ENCODE measurements around the gene HECW1.
A peak's percentile ranks its signal among the peaks of the same experiment; 100 is the strongest.

The HECW1 gene

GRCh38 chr7:43303740-43304241 is 191.3 kb downstream of the HECW1 start:
- H3K4me3 Mint-ChIP-seq = no peak overlapping the region
- peaks cover 33% of the 10 kb centered on the region for H3K4me1 Mint-ChIP-seq (ENCODE audit: low read depth)
- H3K9me3 Mint-ChIP-seq = no peaks in the 10 kb centered on the region
- peaks cover 28% of the 10 kb centered on the region for H3K27me3 Mint-ChIP-seq
- H3K27ac Mint-ChIP-seq = peak overlapping the region; percentile 29
- H3K36me3 Mint-ChIP-seq (ENCODE audit: low read depth) = no peaks in the 10 kb centered on the region

DNA sequence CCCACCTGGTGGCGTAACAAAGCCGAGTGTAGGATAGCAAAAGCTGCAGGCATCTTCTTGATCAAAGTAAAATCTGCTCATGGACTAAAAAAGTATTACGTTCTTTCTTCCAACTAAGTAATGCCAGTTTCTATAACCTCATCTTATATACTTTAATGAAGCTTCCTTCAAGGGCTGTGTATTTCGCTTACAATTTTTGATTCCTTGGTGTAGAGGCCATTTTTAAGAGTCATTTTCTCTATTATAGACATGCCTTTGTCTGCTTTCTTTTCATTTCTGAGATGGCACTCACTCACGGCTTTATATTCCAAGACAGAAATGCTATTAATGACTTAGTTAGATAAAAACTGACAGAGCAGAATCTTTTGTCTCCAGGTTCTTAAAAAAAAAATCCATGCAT is 194.0 kb downstream of the HECW1 start:
- Mint-ChIP-seq H3K4me3 (no peak overlapping the region), H3K4me1 (ENCODE audit: low read depth) (peaks cover 33% of the 10 kb centered on the region), H3K27me3 (peaks cover 8% of the 10 kb centered on the region), H3K36me3 (ENCODE audit: low read depth) (no peaks in the 10 kb centered on the region), H3K27ac (no peak overlapping the region), H3K9me3 (no peaks in the 10 kb centered on the region)

GRCh38 chr7:43307522-43307921 is 195.1 kb downstream of the HECW1 start:
- H3K4me1 Mint-ChIP-seq (ENCODE audit: low read depth) = peaks cover 26% of the 10 kb centered on the region
- H3K36me3 Mint-ChIP-seq (ENCODE audit: low read depth) = no peaks in the 10 kb centered on the region
- H3K4me3 Mint-ChIP-seq = no peak overlapping the region
- H3K27me3 Mint-ChIP-seq = peaks cover 7% of the 10 kb centered on the region
- H3K27ac Mint-ChIP-seq = no peak overlapping the region
- H3K9me3 Mint-ChIP-seq = no peaks in the 10 kb centered on the region

DNA sequence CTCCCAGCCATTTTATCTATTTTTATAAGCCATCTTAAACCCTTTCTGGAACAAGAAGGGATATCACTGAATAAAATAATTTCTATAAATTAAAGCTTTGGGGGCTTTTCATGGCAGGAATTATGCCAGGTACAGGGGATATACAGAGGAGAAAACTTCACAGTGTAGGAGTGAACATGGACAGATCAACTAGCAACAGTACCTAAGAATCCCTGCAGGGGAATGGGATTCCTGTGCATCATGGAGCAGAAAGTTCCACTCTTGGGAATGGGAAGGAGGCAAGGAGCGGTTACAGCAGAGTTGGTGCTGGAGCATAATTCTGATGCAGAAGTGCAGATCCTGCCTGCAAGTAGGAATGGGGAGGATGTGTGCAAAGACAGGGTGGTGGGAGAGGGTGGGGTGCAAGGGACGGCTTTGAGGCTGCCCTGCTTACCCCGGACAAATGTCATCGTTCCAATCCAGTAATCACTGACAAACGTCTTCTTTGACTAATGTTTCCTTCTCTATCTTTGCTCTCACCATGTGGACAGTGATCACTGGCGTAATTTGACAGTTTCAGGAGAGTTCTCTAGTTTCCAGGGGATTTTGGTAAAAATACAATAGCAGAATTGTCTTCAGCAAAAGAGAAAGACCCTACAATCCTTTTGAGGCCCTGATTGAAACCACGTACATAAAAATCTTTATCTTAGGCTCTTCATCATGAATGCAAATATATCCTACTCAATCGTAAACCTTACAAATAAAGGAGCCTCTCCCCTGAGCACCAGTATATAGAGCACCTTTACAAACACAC is 196.7 kb downstream of the HECW1 start:
- Mint-ChIP-seq H3K27me3 (peaks cover 7% of the 10 kb centered on the region), H3K9me3 (no peaks in the 10 kb centered on the region), H3K27ac (no peak overlapping the region), H3K4me3 (no peak overlapping the region), H3K36me3 (ENCODE audit: low read depth) (no peaks in the 10 kb centered on the region), H3K4me1 (ENCODE audit: low read depth) (peaks cover 19% of the 10 kb centered on the region)

- Mint-ChIP-seq H3K4me3 (no peak overlapping the region), H3K9me3 (no peaks in the 10 kb centered on the region), H3K36me3 (ENCODE audit: low read depth) (no peaks in the 10 kb centered on the region), H3K27ac (no peak overlapping the region), H3K4me1 (ENCODE audit: low read depth) (peaks cover 21% of the 10 kb centered on the region), H3K27me3 (peaks cover 7% of the 10 kb centered on the region)
Observed at GRCh38 chr7:43309706-43310022, 197.2 kb downstream of the HECW1 start.

DNA sequence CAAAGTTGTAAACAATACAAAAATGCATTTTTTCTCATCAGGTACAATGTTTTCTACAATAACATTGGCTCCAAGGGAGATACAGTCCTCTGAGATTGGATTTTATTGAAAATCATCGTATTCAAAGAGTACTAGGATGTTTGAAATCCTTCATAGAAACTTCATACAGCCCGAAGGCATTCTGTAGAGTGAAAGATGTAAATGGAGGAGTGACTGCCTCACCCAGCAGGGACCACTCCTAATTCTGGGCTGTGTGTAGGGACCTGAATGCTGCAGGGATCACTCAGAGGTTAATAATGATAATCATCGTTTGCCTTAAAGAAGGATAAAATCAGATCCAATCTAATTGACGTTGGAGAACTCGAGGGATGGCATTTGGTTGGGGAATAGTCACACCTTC is 198.6 kb downstream of the HECW1 start:
- Mint-ChIP-seq H3K36me3 (ENCODE audit: low read depth) (no peaks in the 10 kb centered on the region), H3K27ac (no peak overlapping the region), H3K4me3 (no peak overlapping the region), H3K27me3 (no peaks in the 10 kb centered on the region), H3K4me1 (ENCODE audit: low read depth) (peaks cover 19% of the 10 kb centered on the region), H3K9me3 (no peaks in the 10 kb centered on the region)

DNA sequence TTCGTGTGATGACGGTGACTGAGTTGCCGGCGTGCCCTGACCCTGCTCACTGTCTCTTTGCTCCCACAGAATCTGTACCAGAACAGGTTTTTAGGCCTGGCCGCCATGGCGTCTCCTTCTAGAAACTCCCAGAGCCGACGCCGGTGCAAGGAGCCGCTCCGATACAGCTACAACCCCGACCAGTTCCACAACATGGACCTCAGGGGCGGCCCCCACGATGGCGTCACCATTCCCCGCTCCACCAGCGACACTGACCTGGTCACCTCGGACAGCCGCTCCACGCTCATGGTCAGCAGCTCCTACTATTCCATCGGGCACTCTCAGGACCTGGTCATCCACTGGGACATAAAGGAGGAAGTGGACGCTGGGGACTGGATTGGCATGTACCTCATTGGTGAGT is 199.2 kb downstream of the HECW1 start:
- Mint-ChIP-seq H3K36me3 (ENCODE audit: low read depth) (no peaks in the 10 kb centered on the region), H3K9me3 (no peaks in the 10 kb centered on the region), H3K27me3 (no peaks in the 10 kb centered on the region), H3K27ac (no peak overlapping the region), H3K4me3 (no peak overlapping the region), H3K4me1 (ENCODE audit: low read depth) (peaks cover 19% of the 10 kb centered on the region)

DNA sequence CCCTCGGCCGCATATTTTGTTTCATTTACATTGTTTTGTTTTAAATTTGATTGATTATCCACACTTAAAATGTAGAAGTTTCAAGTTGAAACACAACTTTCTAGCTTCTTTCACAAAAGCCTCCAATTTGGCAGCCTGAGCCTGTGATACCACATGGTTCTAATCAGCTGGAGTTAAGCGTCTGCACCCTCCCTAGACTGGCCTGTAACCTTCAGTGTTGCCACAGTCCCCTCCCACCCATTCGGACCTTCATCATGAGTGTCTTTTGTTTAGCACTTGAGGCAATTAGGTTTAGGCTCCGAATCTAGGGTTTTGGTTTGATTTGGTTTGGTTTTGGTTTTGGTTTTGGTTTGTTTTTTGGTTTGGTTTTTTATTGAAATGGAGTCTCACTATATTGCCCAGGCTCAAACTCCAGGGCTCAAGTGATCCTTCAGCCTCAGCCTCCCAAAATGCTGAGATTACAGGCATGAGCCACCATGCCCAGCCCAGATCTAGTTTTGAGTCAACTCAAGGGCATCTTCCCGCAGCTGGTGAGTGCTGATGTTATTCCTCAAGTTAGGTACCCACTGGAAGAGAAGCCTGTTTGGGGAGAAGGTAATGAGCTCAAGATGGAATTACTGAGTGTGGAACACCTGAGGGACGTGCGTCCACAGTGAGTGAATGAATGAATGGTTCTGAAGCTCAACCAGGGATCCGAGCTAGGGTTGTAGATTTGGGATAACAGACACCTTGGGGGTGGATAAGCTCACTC is 201.4 kb downstream of the HECW1 start:
- no peak overlapping the region for H3K4me3 Mint-ChIP-seq
- H3K27ac Mint-ChIP-seq = peak overlapping the region; percentile 56
- H3K4me1 Mint-ChIP-seq (ENCODE audit: low read depth) = peaks cover 19% of the 10 kb centered on the region
- no peaks in the 10 kb centered on the region for H3K27me3 Mint-ChIP-seq
- H3K9me3 Mint-ChIP-seq = no peaks in the 10 kb centered on the region
- no peaks in the 10 kb centered on the region for H3K36me3 Mint-ChIP-seq (ENCODE audit: low read depth)

DNA sequence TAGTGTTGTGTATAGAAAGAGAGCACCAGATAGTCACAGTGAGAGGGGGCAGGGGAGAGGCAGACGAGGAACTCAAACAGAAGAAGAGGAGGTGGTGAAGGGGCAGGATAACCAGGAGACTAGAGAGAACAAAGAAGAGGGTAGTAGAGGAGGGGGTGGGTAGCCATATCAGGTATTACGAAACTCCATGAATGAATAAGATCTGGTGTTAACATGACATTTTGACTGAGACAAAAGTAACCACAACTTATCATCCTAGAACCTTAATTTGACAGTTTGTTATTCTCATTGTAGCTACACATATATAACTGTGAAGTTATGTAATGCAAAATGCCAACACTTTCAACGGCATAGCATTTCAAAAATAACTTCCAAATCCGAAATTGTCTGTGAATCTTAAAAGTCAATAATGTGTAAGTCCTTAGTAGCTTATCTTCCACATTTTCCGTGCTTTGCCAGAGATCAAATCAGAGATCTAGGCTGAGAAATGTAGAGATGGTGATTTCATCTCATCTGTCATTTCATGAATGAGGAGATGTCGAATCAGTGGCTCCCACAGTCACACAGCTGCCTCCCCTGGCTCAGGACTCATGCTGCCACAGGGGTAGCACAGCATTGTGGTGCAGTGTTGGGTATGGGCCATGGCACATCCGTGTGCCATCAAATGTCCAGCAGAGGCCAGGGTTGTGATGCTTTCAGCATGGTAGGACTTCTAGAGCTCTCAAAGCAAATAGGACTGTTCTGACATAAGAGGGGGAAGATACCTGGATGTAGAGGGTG is 202.1 kb downstream of the HECW1 start:
- peaks cover 19% of the 10 kb centered on the region for H3K4me1 Mint-ChIP-seq (ENCODE audit: low read depth)
- H3K9me3 Mint-ChIP-seq = no peaks in the 10 kb centered on the region
- H3K36me3 Mint-ChIP-seq (ENCODE audit: low read depth) = no peaks in the 10 kb centered on the region
- H3K27me3 Mint-ChIP-seq = no peaks in the 10 kb centered on the region
- H3K4me3 Mint-ChIP-seq = no peak overlapping the region
- peak overlapping the region; percentile 56 for H3K27ac Mint-ChIP-seq

- H3K4me1 Mint-ChIP-seq (ENCODE audit: low read depth) = peaks cover 19% of the 10 kb centered on the region
- H3K27me3 Mint-ChIP-seq = peaks cover 7% of the 10 kb centered on the region
- H3K27ac Mint-ChIP-seq = no peak overlapping the region
- H3K9me3 Mint-ChIP-seq = no peaks in the 10 kb centered on the region
- no peak overlapping the region for H3K4me3 Mint-ChIP-seq
- no peaks in the 10 kb centered on the region for H3K36me3 Mint-ChIP-seq (ENCODE audit: low read depth)
Observed at GRCh38 chr7:43317075-43317474, 204.6 kb downstream of the HECW1 start.

GRCh38 chr7:43318188-43318770 is 205.8 kb downstream of the HECW1 start:
- Mint-ChIP-seq H3K36me3 (ENCODE audit: low read depth) (no peaks in the 10 kb centered on the region), H3K4me1 (ENCODE audit: low read depth) (peaks cover 19% of the 10 kb centered on the region), H3K9me3 (no peaks in the 10 kb centered on the region), H3K4me3 (no peak overlapping the region), H3K27me3 (peaks cover 11% of the 10 kb centered on the region), H3K27ac (no peak overlapping the region)

GRCh38 chr7:43325595-43325994 is 213.1 kb downstream of the HECW1 start:
- H3K4me3 Mint-ChIP-seq = no peak overlapping the region
- no peaks in the 10 kb centered on the region for H3K9me3 Mint-ChIP-seq

GRCh38 chr7:43328336-43328735 is 215.9 kb downstream of the HECW1 start:
- Mint-ChIP-seq H3K27ac (no peak overlapping the region), H3K27me3 (peaks cover 4% of the 10 kb centered on the region), H3K9me3 (no peaks in the 10 kb centered on the region), H3K36me3 (ENCODE audit: low read depth) (no peaks in the 10 kb centered on the region), H3K4me3 (no peak overlapping the region), H3K4me1 (ENCODE audit: low read depth) (no peaks in the 10 kb centered on the region)

More at GRCh38 chr7:43325595-43325994, 213.1 kb downstream of the HECW1 start:
- H3K4me1 Mint-ChIP-seq (ENCODE audit: low read depth) = no peaks in the 10 kb centered on the region
- H3K27ac Mint-ChIP-seq = no peak overlapping the region
- H3K27me3 Mint-ChIP-seq = peaks cover 8% of the 10 kb centered on the region
- H3K36me3 Mint-ChIP-seq (ENCODE audit: low read depth) = no peaks in the 10 kb centered on the region

DNA sequence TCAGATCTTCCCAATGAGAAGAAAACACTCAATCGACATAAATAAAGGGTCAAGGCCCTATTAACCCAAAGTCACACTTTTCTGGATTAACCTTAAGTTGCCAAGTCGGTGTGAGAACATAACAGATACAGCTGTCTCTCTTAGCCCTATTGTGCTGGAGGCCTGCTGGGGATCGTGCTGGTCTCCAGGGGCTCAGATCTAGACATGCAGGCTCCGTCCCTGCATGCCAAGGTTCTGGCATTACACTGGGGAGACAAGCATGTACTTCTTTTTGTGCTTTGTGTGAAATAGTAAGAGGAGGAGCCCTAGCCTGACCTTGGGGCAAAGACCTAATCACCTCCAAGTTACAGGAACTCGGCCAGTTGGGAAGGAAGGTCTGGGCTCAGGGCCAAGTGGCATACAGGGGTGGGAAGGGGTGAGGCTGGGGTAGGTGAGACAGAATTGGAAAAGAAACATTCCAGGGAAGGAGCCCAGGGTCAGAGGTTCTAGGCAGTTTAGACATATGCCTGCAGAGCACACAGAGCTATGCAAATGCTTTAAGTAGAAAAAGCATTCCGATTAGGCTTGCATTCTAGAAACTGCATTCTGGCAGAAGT is 216.4 kb downstream of the HECW1 start:
- Mint-ChIP-seq H3K27ac (no peak overlapping the region), H3K36me3 (ENCODE audit: low read depth) (no peaks in the 10 kb centered on the region), H3K4me1 (ENCODE audit: low read depth) (no peaks in the 10 kb centered on the region), H3K9me3 (no peaks in the 10 kb centered on the region), H3K27me3 (peaks cover 4% of the 10 kb centered on the region), H3K4me3 (no peak overlapping the region)
